ENCODE results near the gene RPL31. TPM values are rescaled to one million over a fixed set of nuclear protein-coding genes. Genes with fewer than 3 reads are reported as not detected.

The RPL31 gene
- total RNA-seq, 3 donors from 2014 or later (not counting 1 experiment from before 2014, with no cell fraction given) = 797 to 996 (median 940) TPM

- WGBS (ENCODE audit: insufficient coverage) = 95% methylated on average over 6 of the region's 6 CpGs
- no peak for TF ChIP-seq CTCF (IDR thresholded peaks at IDR 0.05)
- no peaks in the 10 kb centered on the region for H3K36me3 ChIP-seq (ENCODE audit: control insufficient read depth, insufficient read depth, low read length)
- ATAC-seq (no peak), DNase-seq (no peak)
- Mint-ChIP-seq H3K4me3 (no peak overlapping the region), H3K27me3 (ENCODE audit: low read depth in 2 of 2) (peaks cover 4 to 5% of the 10 kb centered on the region in 2 donors), H3K36me3 (no peaks in the 10 kb centered on the region), H3K27ac (no peak overlapping the region), H3K4me1 (no peaks in the 10 kb centered on the region), H3K9me3 (no peaks in the 10 kb centered on the region)
- H3K4me3 ChIP-seq (ENCODE audit: low read length) = no peak overlapping the region
- intact Hi-C loops (cut with micrococcal nuclease) = no loop called here
- H3K27me3 ChIP-seq (ENCODE audit: control insufficient read depth, insufficient read depth, low read length) = no peaks in the 10 kb centered on the region
- H3K27ac ChIP-seq (ENCODE audit: low read length) = no peak overlapping the region
- peaks cover 3% of the 10 kb centered on the region for H3K4me1 ChIP-seq (ENCODE audit: control insufficient read depth, insufficient read depth, low read length)
- no peaks in the 10 kb centered on the region for H3K9me3 ChIP-seq (ENCODE audit: control insufficient read depth, insufficient read depth, low read length)
These were observed 26.0 kb upstream of the RPL31 start for GRCh38 chr2:100976061-100976460.

GRCh38 chr2:100976645-100977391 is 25.3 kb upstream of the RPL31 start:
- Histone ChIP-seq H3K27me3 (ENCODE audit: control insufficient read depth, insufficient read depth, low read length) (no peaks in the 10 kb centered on the region), H3K27ac (ENCODE audit: low read length) (no peak overlapping the region), H3K4me3 (ENCODE audit: low read length) (no peak overlapping the region), H3K4me1 (ENCODE audit: control insufficient read depth, insufficient read depth, low read length) (peaks cover 3% of the 10 kb centered on the region), H3K9me3 (ENCODE audit: control insufficient read depth, insufficient read depth, low read length) (no peaks in the 10 kb centered on the region), H3K36me3 (ENCODE audit: control insufficient read depth, insufficient read depth, low read length) (no peaks in the 10 kb centered on the region)
- intact Hi-C loops (cut with micrococcal nuclease) = no loop called here
- Mint-ChIP-seq H3K36me3 (no peaks in the 10 kb centered on the region), H3K27ac (no peak overlapping the region), H3K27me3 (ENCODE audit: low read depth in 2 of 2) (peaks cover 3 to 6% of the 10 kb centered on the region in 2 donors), H3K4me1 (no peaks in the 10 kb centered on the region), H3K9me3 (no peaks in the 10 kb centered on the region), H3K4me3 (no peak overlapping the region)
- ATAC-seq (no peak), DNase-seq (no peak)
- 73% methylated on average over 19 of the region's 19 CpGs for WGBS (ENCODE audit: insufficient coverage)
- TF ChIP-seq CTCF (IDR thresholded peaks at IDR 0.05) = no peak

- no peaks in the 10 kb centered on the region for H3K9me3 ChIP-seq (ENCODE audit: control insufficient read depth, insufficient read depth, low read length)
- H3K27ac Mint-ChIP-seq = no peak overlapping the region
- no peak for TF ChIP-seq CTCF (IDR thresholded peaks at IDR 0.05)
- H3K27me3 ChIP-seq (ENCODE audit: control insufficient read depth, insufficient read depth, low read length) = no peaks in the 10 kb centered on the region
- ATAC-seq (no peak), DNase-seq (no peak)
- H3K27me3 Mint-ChIP-seq (ENCODE audit: low read depth in 2 of 2) = peaks cover 6% of the 10 kb centered on the region in 2 donors
- H3K9me3 Mint-ChIP-seq = no peaks in the 10 kb centered on the region
- peaks cover 3% of the 10 kb centered on the region for H3K4me1 ChIP-seq (ENCODE audit: control insufficient read depth, insufficient read depth, low read length)
- WGBS (ENCODE audit: insufficient coverage) = 87% methylated on average over 12 of the region's 12 CpGs
- no peak overlapping the region for H3K27ac ChIP-seq (ENCODE audit: low read length)
- H3K4me1 Mint-ChIP-seq = no peaks in the 10 kb centered on the region
- intact Hi-C loops (cut with micrococcal nuclease) = no loop called here
- H3K4me3 ChIP-seq (ENCODE audit: low read length) = no peak overlapping the region
- no peaks in the 10 kb centered on the region for H3K36me3 ChIP-seq (ENCODE audit: control insufficient read depth, insufficient read depth, low read length)
- H3K4me3 Mint-ChIP-seq = no peak overlapping the region
- H3K36me3 Mint-ChIP-seq = no peaks in the 10 kb centered on the region
These were observed 24.6 kb upstream of the RPL31 start for GRCh38 chr2:100977511-100977910.

All from natural killer cell (primary cell).